DOHH2 (cell line): ENCODE results near the gene FAAP100.

Experiments used
- H3F3A ChIP-seq: fragments of 200-600 bp; sonication (generic), shearing (Covaris generic); 2 replicates; pipeline ENCODE4 v1.6.0; 2016; ENCODE audit warnings: antibody characterized with exemption, mild to moderate bottlenecking; ENCODE audit not compliant: control insufficient read depth, insufficient read depth
- H3K27ac ChIP-seq: fragments of 200-600 bp; sonication (generic); 2 replicates; pipeline ENCODE4 v1.5.1; 2014; ENCODE audit warnings: low read depth, mild to moderate bottlenecking, low read length, moderate library complexity
- H3K27me3 ChIP-seq: fragments of 200-600 bp; sonication (generic); 2 replicates; pipeline ENCODE4 v1.6.1; 2014; ENCODE audit warnings: mild to moderate bottlenecking, low read length, mixed read lengths; ENCODE audit not compliant: control insufficient read depth
- H3K36me3 ChIP-seq: fragments of 200-600 bp; sonication (generic); 2 replicates; pipeline ENCODE4 v1.6.1; 2014; ENCODE audit warnings: mild to moderate bottlenecking, low read length, moderate library complexity, mixed read lengths; ENCODE audit not compliant: control insufficient read depth
- H3K4me1 ChIP-seq: fragments of 200-600 bp; sonication (generic); 2 replicates; pipeline ENCODE4 v1.6.1; 2014; ENCODE audit warnings: mild to moderate bottlenecking, low read length, mixed read lengths; ENCODE audit not compliant: control insufficient read depth
- H3K4me2 ChIP-seq: fragments of 200-600 bp; sonication (generic); 2 replicates; pipeline ENCODE4 v1.6.0; 2014; ENCODE audit warnings: mild to moderate bottlenecking, low read length, moderate library complexity
- H3K4me3 ChIP-seq: fragments of 200-600 bp; sonication (generic); 2 replicates; pipeline ENCODE4 v1.5.1; 2014; ENCODE audit warnings: mild to moderate bottlenecking, low read length, mixed read lengths
- H3K79me2 ChIP-seq: fragments of 200-600 bp; sonication (generic); 2 replicates; pipeline ENCODE4 v1.6.1; 2014; ENCODE audit warnings: mild to moderate bottlenecking, low read length, mixed read lengths; ENCODE audit not compliant: control insufficient read depth
- H3K9me2 ChIP-seq: fragments of 200-600 bp; sonication (generic); replicated peaks from 2 replicates; pipeline ENCODE4 v1.6.1; 2014; ENCODE audit warnings: mild to moderate bottlenecking, low read length, mixed read lengths; ENCODE audit not compliant: control insufficient read depth
- H3K9me3 ChIP-seq: fragments of 200-600 bp; sonication (generic); 2 replicates; pipeline ENCODE4 v1.6.1; 2014; ENCODE audit warnings: antibody characterized with exemption, low read length, mixed read lengths; ENCODE audit not compliant: control insufficient read depth, insufficient read depth
- H4K20me1 ChIP-seq: fragments of 200-600 bp; sonication (generic); 2 replicates; pipeline ENCODE4 v1.6.0; 2014; ENCODE audit warnings: low read depth, mild to moderate bottlenecking, antibody characterized with exemption, low read length, moderate library complexity; ENCODE audit not compliant: control insufficient read depth, insufficient read depth
- CTCF ChIP-seq: fragments of 200-600 bp; sonication (generic); IDR thresholded peaks from one replicate; pipeline ENCODE4 v1.5.1; 2014; ENCODE audit warnings: antibody characterized with exemption, mild to moderate bottlenecking, low read depth, low read length; ENCODE audit not compliant: poor library complexity, severe bottlenecking
- EZH2phosphoT487 ChIP-seq: fragments of 200-600 bp; sonication (generic); IDR thresholded peaks from 2 replicates; pipeline ENCODE4 v1.6.1; 2017; ENCODE audit warnings: borderline replicate concordance, mild to moderate bottlenecking, antibody characterized with exemption, low read length, moderate library complexity, mixed read lengths

Gene FAAP100

GRCh38 chr17:81492202-81492601 lies 60.0 kb downstream of the FAAP100 start:
- no peak overlapping the region for H3K27ac ChIP-seq
- no peaks in the 10 kb centered on the region for H3F3A ChIP-seq
- H3K79me2 ChIP-seq = no peaks in the 10 kb centered on the region
- no peaks in the 10 kb centered on the region for H4K20me1 ChIP-seq
- H3K9me3 ChIP-seq = no peaks in the 10 kb centered on the region
- H3K4me3 ChIP-seq = no peak overlapping the region
- H3K4me1 ChIP-seq = peaks cover 9% of the 10 kb centered on the region
- no peaks in the 10 kb centered on the region for H3K36me3 ChIP-seq
- no peak overlapping the region for H3K4me2 ChIP-seq
- peaks cover 22% of the 10 kb centered on the region for H3K27me3 ChIP-seq
- TF ChIP-seq EZH2phosphoT487 (no peak), CTCF (no peak)
- no peaks in the 10 kb centered on the region for H3K9me2 ChIP-seq

- Histone ChIP-seq H3K4me1 (peaks cover 9% of the 10 kb centered on the region), H3K36me3 (no peaks in the 10 kb centered on the region), H3K9me2 (no peaks in the 10 kb centered on the region), H3K79me2 (no peaks in the 10 kb centered on the region), H4K20me1 (no peaks in the 10 kb centered on the region), H3F3A (no peaks in the 10 kb centered on the region), H3K27me3 (peaks cover 22% of the 10 kb centered on the region), H3K9me3 (no peaks in the 10 kb centered on the region), H3K4me3 (no peak overlapping the region), H3K27ac (no peak overlapping the region), H3K4me2 (no peak overlapping the region)
- TF ChIP-seq EZH2phosphoT487 (no peak), CTCF (no peak)
Observed at GRCh38 chr17:81491761-81492160, 60.4 kb downstream of the FAAP100 start.

- Histone ChIP-seq H3K27ac (no peak overlapping the region), H3F3A (no peaks in the 10 kb centered on the region), H3K9me2 (no peaks in the 10 kb centered on the region), H3K4me2 (no peak overlapping the region), H3K27me3 (peaks cover 22% of the 10 kb centered on the region), H3K79me2 (no peaks in the 10 kb centered on the region), H4K20me1 (no peaks in the 10 kb centered on the region), H3K4me3 (no peak overlapping the region), H3K36me3 (no peaks in the 10 kb centered on the region), H3K4me1 (peaks cover 12% of the 10 kb centered on the region), H3K9me3 (no peaks in the 10 kb centered on the region)
- TF ChIP-seq EZH2phosphoT487 = no peak
- no peak for TF ChIP-seq CTCF
Observed at GRCh38 chr17:81491181-81491581, 61.0 kb downstream of the FAAP100 start.
